Fibroblast of lung (primary cell): ENCODE measurements around the gene ZNF17. TPM values are rescaled to one million over a fixed set of nuclear protein-coding genes. Genes with fewer than 3 reads are reported as not detected.

Source experiments
- DNase-seq, 2 donors: peaks; one replicate each; pipeline versions ENCODE4 v3.0.0 to v3.0.0-alpha.2; 2010; ENCODE audit warnings: low read depth in 2 of 2
- H2AFZ ChIP-seq: 2 replicates; pipeline ENCODE4 v1.5.1; 2012; ENCODE audit warnings: low read length, control low read depth, inconsistent platforms
- H3K27ac ChIP-seq: 2 replicates; pipeline ENCODE4 v1.5.1; 2011; ENCODE audit warnings: low read length, control low read depth; ENCODE audit not compliant: insufficient read depth
- H3K27me3 ChIP-seq: 2 replicates; pipeline ENCODE4 v1.5.1; 2011; ENCODE audit warnings: mild to moderate bottlenecking, low read length; ENCODE audit not compliant: control insufficient read depth, insufficient read depth
- H3K36me3 ChIP-seq: 2 replicates; pipeline ENCODE4 v1.5.1; 2011; ENCODE audit warnings: low read length; ENCODE audit not compliant: control insufficient read depth, insufficient read depth
- H3K4me1 ChIP-seq: 2 replicates; pipeline ENCODE4 v1.5.1; 2011; ENCODE audit warnings: low read length; ENCODE audit not compliant: control insufficient read depth, insufficient read depth; ENCODE audit errors: extremely low read depth
- H3K4me2 ChIP-seq: 2 replicates; pipeline ENCODE4 v1.5.1; 2011; ENCODE audit warnings: low read length, control low read depth; ENCODE audit not compliant: insufficient read depth; ENCODE audit errors: extremely low read depth
- H3K4me3 ChIP-seq, 4 experiments: fragments of 200-600 bp in 1 of 4; sonication (generic) in 1 of 4; replicated peaks in 1 of 4; 2 replicates each; pipeline ENCODE4 v1.5.1; 2011 to 2016; ENCODE audit warnings: low read length in 4 of 4, low read depth in 3 of 4, mild to moderate bottlenecking in 3 of 4, control low read depth in 2 of 4, inconsistent platforms in 1 of 4, mixed read lengths in 1 of 4; ENCODE audit not compliant: insufficient read depth in 1 of 4; ENCODE audit errors: control extremely low read depth in 1 of 4
- H3K79me2 ChIP-seq: 2 replicates; pipeline ENCODE4 v1.5.1; 2012; ENCODE audit warnings: mild to moderate bottlenecking, low read length, inconsistent platforms; ENCODE audit not compliant: control insufficient read depth, insufficient read depth
- H3K9ac ChIP-seq: 2 replicates; pipeline ENCODE4 v1.5.1; 2011; ENCODE audit warnings: mild to moderate bottlenecking, low read length, control low read depth; ENCODE audit not compliant: insufficient read depth
- H3K9me3 ChIP-seq: 2 replicates; pipeline ENCODE4 v1.5.1; 2012; ENCODE audit warnings: low read depth, low read length; ENCODE audit not compliant: control insufficient read depth, insufficient read depth
- H4K20me1 ChIP-seq: 2 replicates; pipeline ENCODE4 v1.5.1; 2011; ENCODE audit warnings: low read length; ENCODE audit not compliant: control insufficient read depth, insufficient read depth; ENCODE audit errors: extremely low read depth
- EZH2 ChIP-seq: IDR thresholded peaks from 2 replicates; pipeline ENCODE4 v1.5.1; 2012; ENCODE audit warnings: low read length, control low read depth, mild to moderate bottlenecking; ENCODE audit errors: missing control alignments
- polyA plus RNA-seq, 2 donors: library from polyadenylated mRNA; depleted of rRNA in 1 of 2; stranded (reverse) in 1 of 2; unstranded in 1 of 2; fragments of >200 nt; gene quantifications; 2 replicates each; pipeline ENCODE4 v1.2.1, GENCODE V29; 2011 to 2012; ENCODE audit warnings: missing spikeins in 1 of 2
- total RNA-seq: library from RNA; depleted of rRNA; stranded (reverse); fragments of >200 nt; gene quantifications from 2 replicates; pipeline ENCODE4 v1.2.1, GENCODE V29; 2014
- TF ChIP-seq, protein P1 (sequence below), 2 donors: IDR thresholded peaks in 1 of 2; conservative IDR thresholded peaks in 1 of 2; 1 replicate in 1 of 2; 2 replicates in 1 of 2; pipeline ENCODE4 v1.5.1; 2011 to 2012; ENCODE audit warnings: low read length in 2 of 2, control low read depth in 1 of 2, inconsistent platforms in 1 of 2, low read depth in 1 of 2, mild to moderate bottlenecking in 1 of 2

ZNF17 gene
- total and polyA plus RNA-seq, 2 donors (not counting 1 experiment from before 2014, with no cell fraction given), result 6.8 to 15.2 TPM

DNA sequence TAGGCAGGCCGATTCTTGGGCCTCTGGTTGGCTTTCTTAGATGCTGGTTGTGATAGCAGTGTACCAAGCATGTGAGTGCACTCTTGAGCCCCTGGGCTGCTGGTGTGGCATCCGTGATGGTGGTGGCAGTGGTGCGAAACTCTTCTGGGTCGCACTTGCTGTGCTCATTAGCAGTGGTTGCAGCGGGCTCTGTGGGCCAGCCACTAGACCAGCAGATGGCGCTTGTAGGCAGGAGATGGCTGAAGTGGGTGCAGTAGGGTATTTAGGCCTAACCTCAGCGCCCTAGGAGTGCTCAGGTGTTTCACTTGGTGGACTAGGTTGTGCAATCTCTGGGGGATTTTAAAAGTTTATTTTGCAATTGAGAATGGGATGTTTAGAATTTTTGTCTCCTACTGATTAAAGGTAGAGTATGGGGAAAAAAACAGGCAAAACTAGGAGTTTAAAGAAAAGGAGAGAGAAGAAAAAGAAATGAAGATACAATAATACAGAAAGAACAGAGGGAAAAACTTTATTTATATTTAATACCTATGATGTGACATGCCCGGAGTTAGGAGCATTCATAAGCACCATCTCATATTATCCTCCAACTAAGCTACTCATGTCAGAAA is 4.3 kb upstream of the ZNF17 start:
- Histone ChIP-seq H3K4me1 (peaks cover under 1% of the 10 kb centered on the region), H4K20me1 (no peaks in the 10 kb centered on the region), H3K4me3 (no peak overlapping the region), H3K36me3 (no peaks in the 10 kb centered on the region), H3K9ac (no peak overlapping the region), H3K9me3 (no peaks in the 10 kb centered on the region), H3K27ac (no peak overlapping the region), H3K79me2 (peaks cover 5% of the 10 kb centered on the region), H3K27me3 (no peaks in the 10 kb centered on the region), H2AFZ (no peak overlapping the region), H3K4me2 (no peak overlapping the region)
- TF ChIP-seq, protein P1, sequence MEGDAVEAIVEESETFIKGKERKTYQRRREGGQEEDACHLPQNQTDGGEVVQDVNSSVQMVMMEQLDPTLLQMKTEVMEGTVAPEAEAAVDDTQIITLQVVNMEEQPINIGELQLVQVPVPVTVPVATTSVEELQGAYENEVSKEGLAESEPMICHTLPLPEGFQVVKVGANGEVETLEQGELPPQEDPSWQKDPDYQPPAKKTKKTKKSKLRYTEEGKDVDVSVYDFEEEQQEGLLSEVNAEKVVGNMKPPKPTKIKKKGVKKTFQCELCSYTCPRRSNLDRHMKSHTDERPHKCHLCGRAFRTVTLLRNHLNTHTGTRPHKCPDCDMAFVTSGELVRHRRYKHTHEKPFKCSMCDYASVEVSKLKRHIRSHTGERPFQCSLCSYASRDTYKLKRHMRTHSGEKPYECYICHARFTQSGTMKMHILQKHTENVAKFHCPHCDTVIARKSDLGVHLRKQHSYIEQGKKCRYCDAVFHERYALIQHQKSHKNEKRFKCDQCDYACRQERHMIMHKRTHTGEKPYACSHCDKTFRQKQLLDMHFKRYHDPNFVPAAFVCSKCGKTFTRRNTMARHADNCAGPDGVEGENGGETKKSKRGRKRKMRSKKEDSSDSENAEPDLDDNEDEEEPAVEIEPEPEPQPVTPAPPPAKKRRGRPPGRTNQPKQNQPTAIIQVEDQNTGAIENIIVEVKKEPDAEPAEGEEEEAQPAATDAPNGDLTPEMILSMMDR (conservative IDR thresholded peaks at IDR 0.05 in 1 of 2, IDR thresholded peaks at IDR 0.05 in 1 of 2; ENCODE audit: low read depth in 1 of 2, low read length in 2 of 2), result peak; percentile 71 to 91
- no peak for TF ChIP-seq EZH2
- peak; percentile 16 to 62 for DNase-seq

DNA sequence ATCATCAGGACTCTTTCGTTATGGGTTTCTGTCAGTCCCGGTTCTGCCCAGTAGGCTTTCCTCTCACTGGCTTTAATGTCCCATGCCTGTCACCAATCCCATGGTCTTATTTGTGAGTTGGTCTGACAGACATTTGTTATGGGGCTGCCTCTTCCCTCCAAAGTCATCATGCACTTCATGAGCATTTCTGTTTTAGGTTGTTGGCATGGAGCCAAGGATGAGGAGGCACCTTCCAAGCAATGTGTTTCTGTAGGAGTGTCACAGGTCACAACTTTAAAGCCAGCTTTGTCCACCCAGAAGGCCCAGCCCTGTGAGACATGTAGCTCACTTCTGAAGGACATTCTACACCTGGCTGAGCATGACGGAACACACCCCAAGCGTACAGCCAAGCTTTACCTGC is 8.5 kb downstream of the ZNF17 start:
- Histone ChIP-seq H3K4me3 (no peak overlapping the region), H3K4me1 (no peaks in the 10 kb centered on the region), H3K36me3 (peaks cover 13% of the 10 kb centered on the region), H3K79me2 (peaks cover 2% of the 10 kb centered on the region), H3K9ac (no peak overlapping the region), H3K27ac (no peak overlapping the region), H3K9me3 (peaks cover 4% of the 10 kb centered on the region), H2AFZ (no peak overlapping the region), H4K20me1 (no peaks in the 10 kb centered on the region), H3K4me2 (no peak overlapping the region), H3K27me3 (no peaks in the 10 kb centered on the region)
- no peak for DNase-seq
- TF ChIP-seq EZH2, result no peak
- TF ChIP-seq, protein P1 (conservative IDR thresholded peaks at IDR 0.05 in 1 of 2, IDR thresholded peaks at IDR 0.05 in 1 of 2; ENCODE audit: low read depth in 1 of 2, low read length in 2 of 2), result no peak

DNA sequence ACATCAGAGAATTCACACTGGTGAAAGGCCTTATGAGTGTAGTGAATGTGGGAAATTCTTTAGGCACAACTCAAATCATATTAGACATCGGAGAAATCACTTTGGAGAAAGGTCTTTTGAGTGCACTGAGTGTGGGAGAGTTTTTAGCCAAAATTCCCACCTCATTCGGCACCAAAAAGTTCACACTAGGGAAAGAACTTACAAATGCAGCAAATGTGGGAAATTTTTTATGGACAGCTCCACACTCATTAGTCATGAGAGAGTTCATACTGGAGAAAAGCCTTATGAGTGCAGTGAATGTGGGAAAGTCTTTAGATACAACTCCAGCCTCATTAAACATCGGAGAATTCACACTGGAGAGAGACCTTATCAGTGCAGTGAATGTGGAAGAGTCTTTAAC is 10.1 kb downstream of the ZNF17 start:
- H3K27me3 ChIP-seq, result no peaks in the 10 kb centered on the region
- H3K36me3 ChIP-seq, result peaks cover 13% of the 10 kb centered on the region
- no peak overlapping the region for H3K4me3 ChIP-seq

More for the DNA sequence above, 10.1 kb downstream of the ZNF17 start:
- Histone ChIP-seq H3K79me2 (peaks cover 2% of the 10 kb centered on the region), H2AFZ (no peak overlapping the region), H3K9ac (no peak overlapping the region), H3K27ac (no peak overlapping the region), H3K9me3 (peaks cover 4% of the 10 kb centered on the region), H4K20me1 (no peaks in the 10 kb centered on the region), H3K4me2 (no peak overlapping the region), H3K4me1 (no peaks in the 10 kb centered on the region)
- DNase-seq, result no peak
- TF ChIP-seq, protein P1 (conservative IDR thresholded peaks at IDR 0.05 in 1 of 2, IDR thresholded peaks at IDR 0.05 in 1 of 2; ENCODE audit: low read depth in 1 of 2, low read length in 2 of 2), result no peak
- TF ChIP-seq EZH2, result no peak
